Endothelial cell of umbilical vein (primary cell): ENCODE data around the gene SLC41A3.

Experiments used
- CTCF ChIP-seq, 2 donors: IDR thresholded peaks; 1 replicate in 1 of 2; 2 replicates in 1 of 2; pipeline ENCODE4 v1.5.1; 2011; ENCODE audit warnings: low read length in 2 of 2, mild to moderate bottlenecking in 2 of 2, moderate library complexity in 2 of 2, control low read depth in 1 of 2, inconsistent platforms in 1 of 2, low read depth in 1 of 2; ENCODE audit not compliant: insufficient read depth in 1 of 2; ENCODE audit errors: extremely low read depth in 1 of 2
- EZH2 ChIP-seq: IDR thresholded peaks from 2 replicates; pipeline ENCODE4 v1.6.1; 2012; ENCODE audit warnings: borderline replicate concordance, low read depth, mild to moderate bottlenecking, moderate library complexity, low read length, inconsistent platforms; ENCODE audit not compliant: severe bottlenecking
- GATA2 ChIP-seq: IDR thresholded peaks from 2 replicates; pipeline ENCODE4 v1.7.0; 2011; ENCODE audit warnings: low read depth, mild to moderate bottlenecking, moderate library complexity, mixed read lengths, low read length; ENCODE audit not compliant: insufficient read length, insufficient read depth
- JUN ChIP-seq: IDR thresholded peaks from 2 replicates; pipeline ENCODE4 v1.6.1; 2011; ENCODE audit warnings: borderline replicate concordance, low read depth; ENCODE audit not compliant: insufficient read length, insufficient read depth
- MAX ChIP-seq: IDR thresholded peaks from 2 replicates; pipeline ENCODE4 v1.6.1; 2011; ENCODE audit not compliant: insufficient read depth, insufficient read length
- MYC ChIP-seq: IDR thresholded peaks from one replicate; pipeline ENCODE4 v1.6.1; 2011; ENCODE audit warnings: mild to moderate bottlenecking, low read depth, low read length
- POLR2A ChIP-seq: IDR thresholded peaks from 2 replicates; pipeline ENCODE4 v1.6.1; 2012; ENCODE audit warnings: low read depth, mild to moderate bottlenecking, control low read depth, low read length
- POLR2AphosphoS5 ChIP-seq: IDR thresholded peaks from 2 replicates; pipeline ENCODE4 v1.6.1; 2012; ENCODE audit warnings: low read depth, mild to moderate bottlenecking, control low read depth, low read length, moderate library complexity; ENCODE audit not compliant: insufficient read depth

GRCh38 chr3:126081618-126082361 lies 2.1 kb downstream of the SLC41A3 start:
- TF ChIP-seq POLR2A, result no peak
- peak; percentile 25 to 29 for TF ChIP-seq CTCF (IDR thresholded peaks at IDR 0.05; ENCODE audit: extremely low read depth in 1 of 2, insufficient read depth in 1 of 2, low read depth in 1 of 2, low read length in 2 of 2)
- no peak for TF ChIP-seq POLR2AphosphoS5
- no peak for TF ChIP-seq EZH2
- TF ChIP-seq MAX, result no peak
- TF ChIP-seq GATA2, result no peak
- no peak for TF ChIP-seq MYC
- TF ChIP-seq JUN, result no peak
